Smooth muscle cell (in vitro differentiated cells): ENCODE results near the gene DNMBP. TPM values are rescaled to one million over a fixed set of nuclear protein-coding genes. Genes with fewer than 3 reads are reported as not detected.

ENCODE experiments used
- DNase-seq: peaks from one replicate; lab custom pipeline; 2025; ENCODE audit not compliant: unreplicated experiment; lab: John Stamatoyannopoulos, UW
- H2AFZ ChIP-seq: fragments of 200-600 bp; sonication (generic); 2 replicates; pipeline ENCODE4 v1.6.0; 2016; ENCODE audit warnings: antibody characterized with exemption, low read depth, mild to moderate bottlenecking
- H3F3A ChIP-seq: fragments of 200-600 bp; sonication (generic); 2 replicates; pipeline ENCODE4 v1.6.0; 2017; ENCODE audit warnings: antibody characterized with exemption, low read depth
- H3K27ac ChIP-seq: fragments of 200-600 bp; sonication (generic); 2 replicates; pipeline ENCODE4 v1.5.1; 2016; ENCODE audit warnings: low read depth, mild to moderate bottlenecking
- H3K27me3 ChIP-seq: fragments of 200-600 bp; sonication (generic); 2 replicates; pipeline ENCODE4 v1.6.1; 2016; ENCODE audit warnings: low read depth, mild to moderate bottlenecking
- H3K36me3 ChIP-seq: fragments of 200-600 bp; sonication (generic); 2 replicates; pipeline ENCODE4 v1.5.1; 2016; ENCODE audit warnings: low read depth
- H3K4me1 ChIP-seq: fragments of 200-600 bp; sonication (generic); 2 replicates; pipeline ENCODE4 v1.5.1; 2016; ENCODE audit warnings: low read depth
- H3K4me2 ChIP-seq: fragments of 200-600 bp; sonication (generic); 2 replicates; pipeline ENCODE4 v1.6.0; 2016; ENCODE audit warnings: mild to moderate bottlenecking
- H3K4me3 ChIP-seq: fragments of 200-600 bp; sonication (generic); 2 replicates; pipeline ENCODE4 v1.5.1; 2016; ENCODE audit warnings: mild to moderate bottlenecking
- H3K79me2 ChIP-seq: fragments of 200-600 bp; sonication (generic); 2 replicates; pipeline ENCODE4 v1.6.0; 2016; ENCODE audit warnings: low read depth, mild to moderate bottlenecking
- H3K9ac ChIP-seq: fragments of 200-600 bp; sonication (generic); 2 replicates; pipeline ENCODE4 v1.6.0; 2016; ENCODE audit warnings: low read depth
- H3K9me3 ChIP-seq: fragments of 200-600 bp; sonication (generic); replicated peaks from 2 replicates; pipeline ENCODE4 v1.5.1; 2016; ENCODE audit warnings: low read depth
- H4K20me1 ChIP-seq: fragments of 200-600 bp; sonication (generic); 2 replicates; pipeline ENCODE4 v1.6.0; 2016; ENCODE audit warnings: low read depth
- WGBS: methylation state at CpG from one replicate; pipeline ENCODE4 v1.1.7; 2016; ENCODE audit warnings: low lambda C conversion rate; 5-methylcytosine and 5-hydroxymethylcytosine counted together
- polyA plus RNA-seq: library from polyadenylated mRNA; unstranded; fragments of >200 nt; fragmentation: Nextera tagmentation; extraction: Ambion mirVana; gene quantifications from 2 replicates; pipeline ENCODE4 v1.2.1, GENCODE V29; 2016
- total RNA-seq: library from RNA; depleted of rRNA; stranded (reverse); fragments of >200 nt; gene quantifications from 2 replicates; pipeline ENCODE4 v1.2.3, GENCODE V29; 2014
- TF ChIP-seq, protein P1 (sequence below): fragments of 200-600 bp; sonication (generic); IDR thresholded peaks from 2 replicates; pipeline ENCODE4 v1.5.1; 2017; ENCODE audit warnings: borderline replicate concordance, mild to moderate bottlenecking, antibody characterized with exemption; ENCODE audit not compliant: insufficient read depth, poor library complexity, severe bottlenecking

Gene DNMBP
- total and polyA plus RNA-seq, 2 experiments from 2014 or later = 9.4 to 17.9 TPM

DNA sequence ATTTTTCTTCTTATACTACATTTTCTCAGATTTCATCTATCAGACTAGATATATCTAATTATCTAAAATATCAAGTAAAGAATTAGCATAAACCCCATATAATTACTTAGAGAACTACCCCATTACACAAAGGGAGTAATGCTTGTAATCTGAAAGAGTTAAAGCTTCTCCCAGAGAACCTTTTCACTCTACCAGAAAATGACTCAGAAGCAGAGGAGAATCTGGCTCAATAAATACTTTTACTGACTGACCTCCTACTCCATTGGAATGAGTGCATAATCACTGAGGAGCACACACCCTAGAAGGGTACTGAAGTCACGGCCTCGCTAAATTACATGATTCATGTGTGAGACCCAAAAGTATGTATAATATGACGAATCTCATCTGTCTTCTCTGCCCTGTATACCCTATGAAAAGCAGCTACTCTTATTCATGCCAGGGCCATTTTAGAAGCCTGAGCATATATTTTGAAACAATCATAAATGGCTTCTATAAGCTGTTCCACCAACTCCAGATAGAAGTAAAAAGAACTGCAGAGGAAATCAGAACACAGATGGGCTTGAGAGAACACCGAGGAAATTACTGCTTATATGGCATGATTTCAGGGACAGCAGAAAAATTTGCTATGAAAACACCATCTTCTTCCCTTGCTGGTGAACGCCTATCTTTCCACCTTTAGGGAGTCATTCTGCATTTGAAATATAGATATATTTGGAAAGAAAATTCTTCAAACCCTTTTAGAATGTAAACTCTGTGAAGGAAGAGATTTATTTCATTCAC, 32.7 kb downstream of the DNMBP start:
- Histone ChIP-seq H3K4me1 (peaks cover 32% of the 10 kb centered on the region), H3K4me2 (peak overlapping the region; percentile 81), H3K9me3 (no peaks in the 10 kb centered on the region), H3K79me2 (peaks cover 85% of the 10 kb centered on the region), H3F3A (peaks cover 26% of the 10 kb centered on the region), H4K20me1 (no peaks in the 10 kb centered on the region), H3K4me3 (peak overlapping the region; percentile 19), H3K36me3 (no peaks in the 10 kb centered on the region), H3K27me3 (no peaks in the 10 kb centered on the region), H2AFZ (no peak overlapping the region), H3K9ac (peak overlapping the region; percentile 77), H3K27ac (peak overlapping the region; percentile 98)
- DNase-seq = no peak
- 22% methylated on average over 5 of the region's 5 CpGs for WGBS
- TF ChIP-seq, protein P1, sequence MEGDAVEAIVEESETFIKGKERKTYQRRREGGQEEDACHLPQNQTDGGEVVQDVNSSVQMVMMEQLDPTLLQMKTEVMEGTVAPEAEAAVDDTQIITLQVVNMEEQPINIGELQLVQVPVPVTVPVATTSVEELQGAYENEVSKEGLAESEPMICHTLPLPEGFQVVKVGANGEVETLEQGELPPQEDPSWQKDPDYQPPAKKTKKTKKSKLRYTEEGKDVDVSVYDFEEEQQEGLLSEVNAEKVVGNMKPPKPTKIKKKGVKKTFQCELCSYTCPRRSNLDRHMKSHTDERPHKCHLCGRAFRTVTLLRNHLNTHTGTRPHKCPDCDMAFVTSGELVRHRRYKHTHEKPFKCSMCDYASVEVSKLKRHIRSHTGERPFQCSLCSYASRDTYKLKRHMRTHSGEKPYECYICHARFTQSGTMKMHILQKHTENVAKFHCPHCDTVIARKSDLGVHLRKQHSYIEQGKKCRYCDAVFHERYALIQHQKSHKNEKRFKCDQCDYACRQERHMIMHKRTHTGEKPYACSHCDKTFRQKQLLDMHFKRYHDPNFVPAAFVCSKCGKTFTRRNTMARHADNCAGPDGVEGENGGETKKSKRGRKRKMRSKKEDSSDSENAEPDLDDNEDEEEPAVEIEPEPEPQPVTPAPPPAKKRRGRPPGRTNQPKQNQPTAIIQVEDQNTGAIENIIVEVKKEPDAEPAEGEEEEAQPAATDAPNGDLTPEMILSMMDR = no peak

DNA sequence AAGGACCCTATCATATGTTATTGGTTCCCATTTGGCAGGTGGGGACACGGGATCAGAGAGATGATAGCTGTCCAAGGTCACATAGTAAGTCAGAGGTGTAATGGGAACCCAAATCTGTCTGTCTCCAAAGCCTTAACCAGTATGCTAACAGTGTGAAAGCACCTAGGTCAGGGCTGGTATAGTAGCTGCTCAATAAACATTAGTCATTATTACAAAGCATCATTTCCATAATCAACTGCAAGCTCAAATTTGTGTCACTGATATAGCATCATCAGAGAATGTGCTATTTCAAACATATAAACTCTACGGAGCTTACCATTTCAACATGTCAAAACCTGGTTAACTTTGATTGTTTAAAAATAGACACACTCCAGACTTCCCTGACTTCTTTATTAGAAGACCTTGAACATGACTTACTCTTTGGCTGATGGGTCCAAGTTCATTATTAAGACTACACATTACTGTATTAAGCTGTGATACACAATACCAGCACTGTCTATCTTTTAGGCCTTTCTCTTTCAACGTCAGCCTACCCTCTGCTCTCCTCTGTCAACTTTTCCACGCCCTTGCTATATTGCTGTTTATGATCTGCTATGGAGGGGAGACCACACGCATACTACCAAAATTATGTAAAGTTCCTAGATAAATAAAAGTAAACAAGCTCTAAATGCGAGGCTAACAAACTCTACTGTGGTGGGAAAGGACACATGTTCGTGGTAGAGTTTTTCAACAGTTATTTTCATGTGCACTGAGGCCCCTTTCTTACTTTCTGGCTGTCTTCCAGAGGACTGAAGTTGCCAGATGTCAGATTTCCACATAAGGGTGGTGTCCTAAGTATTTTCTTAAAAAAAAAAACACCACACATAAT, 33.6 kb downstream of the DNMBP start:
- Histone ChIP-seq H3K79me2 (peaks cover 85% of the 10 kb centered on the region), H3K4me2 (peak overlapping the region; percentile 79), H3F3A (peaks cover 26% of the 10 kb centered on the region), H3K27me3 (no peaks in the 10 kb centered on the region), H3K27ac (peak overlapping the region; percentile 98), H3K4me1 (peaks cover 32% of the 10 kb centered on the region), H3K9ac (peak overlapping the region; percentile 68), H4K20me1 (no peaks in the 10 kb centered on the region), H2AFZ (no peak overlapping the region), H3K4me3 (peak overlapping the region; percentile 19), H3K9me3 (no peaks in the 10 kb centered on the region), H3K36me3 (no peaks in the 10 kb centered on the region)
- no peak for DNase-seq
- TF ChIP-seq, protein P1 = no peak
- 24% methylated on average over 7 of the region's 7 CpGs for WGBS

DNA sequence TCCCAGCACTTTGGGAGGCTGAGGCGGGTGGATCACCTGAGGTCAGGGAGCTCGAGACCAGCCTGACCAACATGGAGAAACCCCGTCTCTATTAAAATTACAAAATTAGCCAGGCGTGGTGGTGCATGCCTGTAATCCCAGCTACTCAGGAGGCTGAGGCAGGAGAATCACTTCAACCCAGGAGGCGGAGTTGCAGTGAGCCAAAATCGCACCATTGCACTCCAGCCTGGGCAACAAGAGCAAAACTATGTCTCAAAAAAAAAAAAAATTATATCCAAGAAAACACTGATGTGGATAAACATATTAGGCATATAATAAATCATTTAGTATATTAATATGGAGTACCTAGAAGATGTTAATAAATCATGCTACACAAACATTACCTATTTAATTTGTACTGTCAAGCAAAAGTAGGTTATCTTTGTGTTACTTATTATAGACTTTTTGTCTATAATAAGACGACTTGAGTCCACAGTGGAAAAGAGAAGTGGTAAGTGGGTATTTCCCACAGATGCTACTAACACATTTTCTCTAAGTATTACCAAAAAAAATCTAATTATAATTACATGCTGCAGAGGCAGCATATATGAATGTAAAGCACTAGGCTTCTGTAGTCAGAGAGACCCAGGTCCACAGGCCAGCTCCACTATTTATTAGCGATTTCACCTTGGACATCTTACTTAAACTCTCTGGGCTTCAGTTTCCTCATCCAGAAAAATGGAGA, 34.5 kb downstream of the DNMBP start:
- TF ChIP-seq, protein P1 = no peak
- peaks cover 32% of the 10 kb centered on the region for H3K4me1 ChIP-seq
- no peak for DNase-seq

More for the DNA sequence above, 34.5 kb downstream of the DNMBP start:
- Histone ChIP-seq H2AFZ (no peak overlapping the region), H3K9me3 (no peaks in the 10 kb centered on the region), H3K4me3 (no peak overlapping the region), H3F3A (peaks cover 26% of the 10 kb centered on the region), H3K4me2 (peak overlapping the region; percentile 79), H3K27me3 (no peaks in the 10 kb centered on the region), H3K27ac (peak overlapping the region; percentile 98), H3K9ac (peak overlapping the region; percentile 2), H3K79me2 (peaks cover 82% of the 10 kb centered on the region), H3K36me3 (no peaks in the 10 kb centered on the region), H4K20me1 (no peaks in the 10 kb centered on the region)
- 91% methylated on average over 8 of the region's 8 CpGs for WGBS
